Measurements from ENCODE around the gene PLAAT5.

PLAAT5 gene

GRCh38 chr11:63532799-63533475, 42.0 kb upstream of the PLAAT5 start:
- TF ChIP-seq CTCF (IDR thresholded peaks at IDR 0.05), result no peak
- no peak for TF ChIP-seq ZFX (IDR thresholded peaks at IDR 0.05; ENCODE audit: borderline replicate concordance)
- H3K27ac ChIP-seq, result no peak overlapping the region

GRCh38 chr11:63532117-63532516, 41.1 kb upstream of the PLAAT5 start:
- no peak overlapping the region for H3K27ac ChIP-seq
- TF ChIP-seq CTCF (IDR thresholded peaks at IDR 0.05), result no peak
- no peak for TF ChIP-seq ZFX (IDR thresholded peaks at IDR 0.05; ENCODE audit: borderline replicate concordance)

GRCh38 chr11:63531074-63531792, 40.3 kb upstream of the PLAAT5 start:
- H3K27ac ChIP-seq, result peak overlapping the region; percentile 75

- TF ChIP-seq CTCF (IDR thresholded peaks at IDR 0.05) (no peak), ZFX (IDR thresholded peaks at IDR 0.05; ENCODE audit: borderline replicate concordance) (no peak)
- H3K27ac ChIP-seq, result peak overlapping the region; percentile 75
These were observed 39.1 kb upstream of the PLAAT5 start for GRCh38 chr11:63530021-63530420.

GRCh38 chr11:63529373-63529772, 38.4 kb upstream of the PLAAT5 start:
- peak overlapping the region; percentile 75 for H3K27ac ChIP-seq

- H3K27ac ChIP-seq, result peak overlapping the region; percentile 75
These were observed 37.8 kb upstream of the PLAAT5 start for GRCh38 chr11:63528729-63529278.

- peak overlapping the region; percentile 75 for H3K27ac ChIP-seq
These were observed 37.2 kb upstream of the PLAAT5 start for GRCh38 chr11:63528156-63528555.

GRCh38 chr11:63527667-63528066, 36.7 kb upstream of the PLAAT5 start:
- TF ChIP-seq CTCF (IDR thresholded peaks at IDR 0.05) (no peak), ZFX (IDR thresholded peaks at IDR 0.05; ENCODE audit: borderline replicate concordance) (no peak)
- H3K27ac ChIP-seq, result peak overlapping the region; percentile 75

GRCh38 chr11:63523151-63523550, 32.2 kb upstream of the PLAAT5 start:
- no peak for TF ChIP-seq ZFX (IDR thresholded peaks at IDR 0.05; ENCODE audit: borderline replicate concordance)
- TF ChIP-seq CTCF (IDR thresholded peaks at IDR 0.05), result no peak
- no peak overlapping the region for H3K27ac ChIP-seq

Data from 22Rv1 (cell line).